DOHH2 (cell line): Measurements from ENCODE around the gene WARS2.

ENCODE experiments used
- CTCF ChIP-seq: fragments of 200-600 bp; sonication (generic); IDR thresholded peaks from one replicate; pipeline ENCODE4 v1.5.1; 2014; ENCODE audit warnings: antibody characterized with exemption, mild to moderate bottlenecking, low read depth, low read length; ENCODE audit not compliant: poor library complexity, severe bottlenecking
- EZH2phosphoT487 ChIP-seq: fragments of 200-600 bp; sonication (generic); IDR thresholded peaks from 2 replicates; pipeline ENCODE4 v1.6.1; 2017; ENCODE audit warnings: borderline replicate concordance, mild to moderate bottlenecking, antibody characterized with exemption, low read length, moderate library complexity, mixed read lengths

GRCh38 chr1:119102051-119102450 lies 38.4 kb downstream of the WARS2 start:
- no peak for TF ChIP-seq CTCF
- TF ChIP-seq EZH2phosphoT487, result no peak
